ENCODE measurements around the gene BRD4. TPM values are rescaled to one million over a fixed set of nuclear protein-coding genes. Genes with fewer than 3 reads are reported as not detected.
A peak's percentile ranks its signal among the peaks of the same experiment; 100 is the strongest.

The BRD4 gene
- total RNA-seq, 1 donor from 2014 or later: 42.4 TPM

DNA sequence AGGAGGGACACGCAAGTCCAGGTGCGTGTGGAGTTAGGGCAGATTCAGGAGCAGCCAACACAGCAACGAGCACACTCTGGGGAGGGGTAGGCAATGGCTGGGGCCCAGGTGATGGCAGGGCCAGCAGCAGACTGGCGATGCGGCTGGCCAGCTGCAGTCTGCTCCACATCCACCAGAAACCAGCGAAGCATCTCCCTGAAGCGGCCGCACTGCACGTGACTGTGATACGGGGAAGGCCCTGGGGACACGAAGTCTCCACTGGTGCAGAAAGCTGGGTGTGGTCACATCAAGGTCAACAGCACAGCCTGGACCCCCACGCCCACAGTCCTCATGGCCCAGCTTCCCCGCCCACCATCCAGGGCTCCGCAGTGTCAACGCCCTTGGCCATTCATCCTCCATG is 78.8 kb downstream of the BRD4 start:
- H3K36me3 ChIP-seq (ENCODE audit: control insufficient read depth, insufficient read depth, low read length): peaks cover 8% of the 10 kb centered on the region
- H3K27me3 ChIP-seq (ENCODE audit: control insufficient read depth, insufficient read depth, low read length): no peaks in the 10 kb centered on the region
- no peak overlapping the region for H3K4me3 ChIP-seq (ENCODE audit: low read depth, low read length)
- DNase-seq (ENCODE audit: low read depth): no peak
- TF ChIP-seq, protein P1, sequence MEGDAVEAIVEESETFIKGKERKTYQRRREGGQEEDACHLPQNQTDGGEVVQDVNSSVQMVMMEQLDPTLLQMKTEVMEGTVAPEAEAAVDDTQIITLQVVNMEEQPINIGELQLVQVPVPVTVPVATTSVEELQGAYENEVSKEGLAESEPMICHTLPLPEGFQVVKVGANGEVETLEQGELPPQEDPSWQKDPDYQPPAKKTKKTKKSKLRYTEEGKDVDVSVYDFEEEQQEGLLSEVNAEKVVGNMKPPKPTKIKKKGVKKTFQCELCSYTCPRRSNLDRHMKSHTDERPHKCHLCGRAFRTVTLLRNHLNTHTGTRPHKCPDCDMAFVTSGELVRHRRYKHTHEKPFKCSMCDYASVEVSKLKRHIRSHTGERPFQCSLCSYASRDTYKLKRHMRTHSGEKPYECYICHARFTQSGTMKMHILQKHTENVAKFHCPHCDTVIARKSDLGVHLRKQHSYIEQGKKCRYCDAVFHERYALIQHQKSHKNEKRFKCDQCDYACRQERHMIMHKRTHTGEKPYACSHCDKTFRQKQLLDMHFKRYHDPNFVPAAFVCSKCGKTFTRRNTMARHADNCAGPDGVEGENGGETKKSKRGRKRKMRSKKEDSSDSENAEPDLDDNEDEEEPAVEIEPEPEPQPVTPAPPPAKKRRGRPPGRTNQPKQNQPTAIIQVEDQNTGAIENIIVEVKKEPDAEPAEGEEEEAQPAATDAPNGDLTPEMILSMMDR (IDR thresholded peaks at IDR 0.05; ENCODE audit: insufficient read depth, low read length, poor library complexity, severe bottlenecking): no peak

DNA sequence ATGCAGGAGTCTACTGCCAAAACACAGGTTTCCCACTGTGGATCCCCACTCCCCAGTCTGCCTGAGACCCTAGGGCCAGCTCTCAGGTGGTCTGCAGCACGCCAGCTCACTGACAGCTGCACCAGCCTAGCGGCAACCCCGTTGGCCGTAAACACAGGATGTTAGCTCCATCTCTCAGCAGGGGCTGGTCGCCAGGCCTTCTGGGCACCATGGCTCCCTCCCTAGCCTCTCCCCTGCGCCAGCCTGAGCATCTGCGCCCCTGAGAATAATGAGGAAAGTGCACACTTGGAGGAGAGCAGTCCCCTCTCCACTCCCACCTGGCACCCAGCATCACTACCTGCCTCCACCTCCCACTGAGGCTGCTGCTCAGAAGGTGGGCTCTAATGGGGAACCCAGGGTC is 79.3 kb downstream of the BRD4 start:
- Histone ChIP-seq H3K27me3 (ENCODE audit: control insufficient read depth, insufficient read depth, low read length) (no peaks in the 10 kb centered on the region), H3K36me3 (ENCODE audit: control insufficient read depth, insufficient read depth, low read length) (peaks cover 8% of the 10 kb centered on the region), H3K4me3 (ENCODE audit: low read depth, low read length) (no peak overlapping the region)
- DNase-seq (ENCODE audit: low read depth): no peak
- TF ChIP-seq, protein P1 (IDR thresholded peaks at IDR 0.05; ENCODE audit: insufficient read depth, low read length, poor library complexity, severe bottlenecking): no peak

DNA sequence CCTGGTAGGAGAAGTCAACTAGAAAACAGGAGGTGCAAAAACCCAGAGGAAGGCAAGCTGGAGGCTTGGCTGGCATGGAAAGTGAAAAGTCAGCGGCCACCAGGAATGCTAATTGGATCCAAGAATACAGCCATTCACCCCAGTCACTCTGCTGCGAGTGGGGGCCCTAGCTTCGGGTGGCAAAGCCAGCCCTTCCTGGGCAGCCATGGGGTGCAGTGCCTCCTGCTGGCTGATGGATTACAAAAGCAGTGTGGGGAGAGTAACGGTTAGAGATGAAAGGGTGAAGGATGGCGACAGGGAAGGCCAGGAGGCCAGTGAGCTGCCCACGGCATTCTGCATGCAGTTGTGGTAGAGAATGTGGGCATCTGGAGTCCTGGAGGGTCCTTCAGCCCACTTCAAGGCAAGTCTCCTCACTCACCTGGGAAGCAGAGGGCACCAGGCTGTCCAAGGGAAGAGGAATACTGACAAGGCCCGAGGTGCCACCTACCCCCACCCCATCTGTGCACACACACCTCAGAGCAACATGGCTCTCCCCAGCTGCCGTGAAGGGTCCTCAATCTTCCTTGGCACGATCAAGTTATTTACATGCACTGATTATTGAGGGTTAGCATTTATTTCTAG is 79.8 kb downstream of the BRD4 start:
- H3K4me3 ChIP-seq (ENCODE audit: low read depth, low read length): no peak overlapping the region
- TF ChIP-seq, protein P1 (IDR thresholded peaks at IDR 0.05; ENCODE audit: insufficient read depth, low read length, poor library complexity, severe bottlenecking): peak; percentile 60
- no peak for DNase-seq (ENCODE audit: low read depth)
- H3K36me3 ChIP-seq (ENCODE audit: control insufficient read depth, insufficient read depth, low read length): peaks cover 6% of the 10 kb centered on the region
- H3K27me3 ChIP-seq (ENCODE audit: control insufficient read depth, insufficient read depth, low read length): no peaks in the 10 kb centered on the region

DNA sequence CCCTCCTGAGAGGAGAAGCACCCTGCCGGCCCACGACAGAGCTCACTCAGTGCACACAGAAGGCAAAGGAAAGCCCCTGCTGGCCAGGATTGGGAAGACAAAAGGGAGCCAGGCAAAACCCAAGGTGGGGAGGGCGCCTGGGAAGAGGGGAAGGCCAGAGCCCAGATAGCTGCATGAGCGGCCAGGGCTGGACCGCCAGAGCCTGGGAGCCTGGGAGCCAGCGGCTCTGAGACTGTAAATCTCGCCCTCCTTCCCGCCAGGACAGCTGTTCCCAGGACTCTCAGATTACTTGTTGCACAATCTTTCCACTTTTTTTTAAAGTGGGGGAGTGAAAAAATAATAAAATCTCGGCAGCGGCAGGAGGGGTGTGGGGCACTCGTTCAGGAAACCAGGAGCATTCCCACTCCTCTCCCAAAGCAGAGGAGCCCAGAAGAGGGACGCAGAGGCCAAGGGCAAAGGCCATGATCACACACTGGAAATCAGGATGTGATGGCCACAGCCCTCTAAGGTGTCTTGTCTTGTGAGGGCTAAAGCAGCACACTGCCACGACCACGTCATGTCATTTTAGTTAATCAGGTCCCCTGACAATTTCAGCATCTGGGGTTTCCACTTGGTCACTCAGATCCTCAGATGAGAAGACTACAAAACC is 80.5 kb downstream of the BRD4 start:
- Histone ChIP-seq H3K36me3 (ENCODE audit: control insufficient read depth, insufficient read depth, low read length) (peaks cover 4% of the 10 kb centered on the region), H3K4me3 (ENCODE audit: low read depth, low read length) (no peak overlapping the region), H3K27me3 (ENCODE audit: control insufficient read depth, insufficient read depth, low read length) (no peaks in the 10 kb centered on the region)
- DNase-seq (ENCODE audit: low read depth): peak; percentile 70
- TF ChIP-seq, protein P1 (IDR thresholded peaks at IDR 0.05; ENCODE audit: insufficient read depth, low read length, poor library complexity, severe bottlenecking): peak; percentile 57

DNA sequence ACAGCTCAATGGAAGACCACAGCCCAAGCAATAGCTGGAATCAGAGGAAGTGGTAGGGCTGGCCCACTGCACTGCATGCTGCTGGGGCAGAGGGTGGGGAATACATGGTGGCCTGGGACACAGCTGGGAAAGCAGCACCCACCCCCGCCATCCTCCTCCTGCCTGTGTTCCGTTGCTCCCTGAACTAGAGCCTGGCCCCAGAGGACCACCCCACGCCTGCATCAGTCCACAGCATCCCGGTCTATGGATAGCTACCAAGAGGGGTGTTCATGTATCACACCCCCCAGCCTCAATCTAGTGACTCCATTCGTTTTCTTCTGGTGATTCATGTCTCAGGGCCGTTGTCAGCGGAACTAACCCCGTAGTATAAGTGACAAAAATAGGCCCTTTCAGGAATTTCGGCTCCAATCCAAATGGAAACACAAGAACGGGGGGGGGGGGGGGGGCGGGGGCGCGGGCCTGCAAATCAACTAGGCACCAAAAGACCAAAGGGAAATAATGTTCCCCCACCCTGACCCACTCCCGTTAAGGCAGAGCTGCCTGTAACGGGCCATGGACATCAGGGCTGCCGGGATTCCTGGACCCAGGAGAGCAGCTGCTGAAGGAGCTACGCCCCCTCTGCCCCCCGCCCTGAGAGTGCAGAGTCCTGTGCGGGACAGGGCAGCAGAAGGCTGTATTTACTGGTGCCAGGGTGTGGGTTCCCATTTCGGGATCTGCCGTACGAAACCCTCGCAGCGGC is 81.2 kb downstream of the BRD4 start:
- DNase-seq (ENCODE audit: low read depth): no peak
- H3K27me3 ChIP-seq (ENCODE audit: control insufficient read depth, insufficient read depth, low read length): no peaks in the 10 kb centered on the region
- peaks cover 4% of the 10 kb centered on the region for H3K36me3 ChIP-seq (ENCODE audit: control insufficient read depth, insufficient read depth, low read length)
- TF ChIP-seq, protein P1 (IDR thresholded peaks at IDR 0.05; ENCODE audit: insufficient read depth, low read length, poor library complexity, severe bottlenecking): no peak
- no peak overlapping the region for H3K4me3 ChIP-seq (ENCODE audit: low read depth, low read length)
